ENCODE results near the gene FAM76B. TPM values are rescaled to one million over a fixed set of nuclear protein-coding genes. Genes with fewer than 3 reads are reported as not detected.

The FAM76B gene
- total and polyA plus RNA-seq, 2 of the 13 experiments (the other 11 are each of a cell fraction or from before 2014, with no cell fraction given) = 20.2 to 24.2 TPM

- TF ChIP-seq NFAT5 (CRISPR knock-in tag; IDR thresholded peaks at IDR 0.05) = no peak
- 0 out of 2 replicates have a peak, but pooled peaks have one; percentile 64 for TF ChIP-seq TEF (CRISPR knock-in tag; IDR thresholded peaks at IDR 0.05)
- TF ChIP-seq CREB3 (CRISPR knock-in tag; IDR thresholded peaks at IDR 0.05) = peak; percentile 87; the same call in 1 of the 2 replicates
- TF ChIP-seq HBP1 (CRISPR knock-in tag; IDR thresholded peaks at IDR 0.05; ENCODE audit: low read depth) = no peak
- no peak for TF ChIP-seq MYPOP (CRISPR knock-in tag; IDR thresholded peaks at IDR 0.05)
- peak; percentile 5 for TF ChIP-seq SRSF1 (optimal IDR thresholded peaks at IDR 0.05; ENCODE audit: low read depth, low read length)
- TF ChIP-seq ZNF891 (CRISPR knock-in tag; IDR thresholded peaks at IDR 0.05) = no peak
- TF ChIP-seq ATM (IDR thresholded peaks at IDR 0.05; ENCODE audit: borderline replicate concordance) = no peak
- TF ChIP-seq ZBTB49 (CRISPR knock-in tag; IDR thresholded peaks at IDR 0.05; ENCODE audit: borderline replicate concordance) = no peak
- no peak for TF ChIP-seq ZNF256 (CRISPR knock-in tag; conservative IDR thresholded peaks at IDR 0.05)
- no peak for TF ChIP-seq SMC3 (IDR thresholded peaks at IDR 0.05; ENCODE audit: low read length)
- TF ChIP-seq SAP130 (CRISPR knock-in tag; IDR thresholded peaks at IDR 0.05; ENCODE audit: low read depth) = no peak; the same call in 1 of the 2 replicates
- TF ChIP-seq DPF2 (CRISPR knock-in tag; IDR thresholded peaks at IDR 0.05; ENCODE audit: borderline replicate concordance, low read depth) = no peak
- TF ChIP-seq DBP (CRISPR knock-in tag; IDR thresholded peaks at IDR 0.05; ENCODE audit: not compliant biosample characterization) = peak; percentile 28
- TF ChIP-seq ZNF713 (CRISPR knock-in tag; IDR thresholded peaks at IDR 0.05) = no peak
Measured at GRCh38 chr11:95790933-95791708, 1.5 kb upstream of the FAM76B start (continued).
